Measurements from ENCODE around the gene BRK1. TPM values are rescaled to one million over a fixed set of nuclear protein-coding genes. Genes with fewer than 3 reads are reported as not detected.

BRK1 gene
- total and polyA plus RNA-seq, 9 of the 15 experiments (the other 6 are each of a cell fraction or from before 2014, with no cell fraction given): 105 to 634 (median 250) TPM

- TF ChIP-seq, protein P1, sequence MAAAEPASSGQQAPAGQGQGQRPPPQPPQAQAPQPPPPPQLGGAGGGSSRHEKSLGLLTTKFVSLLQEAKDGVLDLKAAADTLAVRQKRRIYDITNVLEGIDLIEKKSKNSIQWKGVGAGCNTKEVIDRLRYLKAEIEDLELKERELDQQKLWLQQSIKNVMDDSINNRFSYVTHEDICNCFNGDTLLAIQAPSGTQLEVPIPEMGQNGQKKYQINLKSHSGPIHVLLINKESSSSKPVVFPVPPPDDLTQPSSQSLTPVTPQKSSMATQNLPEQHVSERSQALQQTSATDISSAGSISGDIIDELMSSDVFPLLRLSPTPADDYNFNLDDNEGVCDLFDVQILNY (CRISPR knock-in tag; IDR thresholded peaks at IDR 0.05): no peak
- no peak for TF ChIP-seq NUFIP1 (IDR thresholded peaks at IDR 0.05; ENCODE audit: partially characterized antibody)
- TF ChIP-seq FOXK1 (CRISPR knock-in tag; IDR thresholded peaks at IDR 0.05; ENCODE audit: borderline replicate concordance): no peak
- no peak for TF ChIP-seq ZC3H11A (IDR thresholded peaks at IDR 0.05; ENCODE audit: low read depth, low read length)
- TF ChIP-seq PYGO2 (tag; IDR thresholded peaks at IDR 0.05): no peak
- no peak for TF ChIP-seq CAMTA2 (CRISPR knock-in tag; conservative IDR thresholded peaks at IDR 0.05)
- no peak for TF ChIP-seq ATF1 (CRISPR knock-in tag; IDR thresholded peaks at IDR 0.05)
- 0 out of 2 replicates have a peak, but pooled peaks have one; percentile 9 for TF ChIP-seq ATF1 (tag; IDR thresholded peaks at IDR 0.05)
- TF ChIP-seq MEF2A (IDR thresholded peaks at IDR 0.05; ENCODE audit: control insufficient read depth, low read depth, low read length): no peak
- no peak for TF ChIP-seq TGIF2 (CRISPR knock-in tag; IDR thresholded peaks at IDR 0.05)
- TF ChIP-seq SRSF3 (IDR thresholded peaks at IDR 0.05; ENCODE audit: insufficient read depth, low read length): no peak
- no peak for TF ChIP-seq SMC3 (conservative IDR thresholded peaks at IDR 0.05; ENCODE audit: insufficient read depth, low read depth, low read length)
- no peak for TF ChIP-seq ZNF780A (CRISPR knock-in tag; IDR thresholded peaks at IDR 0.05)
- TF ChIP-seq ZBTB17 (CRISPR knock-in tag; IDR thresholded peaks at IDR 0.05): no peak
- TF ChIP-seq, protein P2, sequence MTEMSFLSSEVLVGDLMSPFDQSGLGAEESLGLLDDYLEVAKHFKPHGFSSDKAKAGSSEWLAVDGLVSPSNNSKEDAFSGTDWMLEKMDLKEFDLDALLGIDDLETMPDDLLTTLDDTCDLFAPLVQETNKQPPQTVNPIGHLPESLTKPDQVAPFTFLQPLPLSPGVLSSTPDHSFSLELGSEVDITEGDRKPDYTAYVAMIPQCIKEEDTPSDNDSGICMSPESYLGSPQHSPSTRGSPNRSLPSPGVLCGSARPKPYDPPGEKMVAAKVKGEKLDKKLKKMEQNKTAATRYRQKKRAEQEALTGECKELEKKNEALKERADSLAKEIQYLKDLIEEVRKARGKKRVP (CRISPR knock-in tag; IDR thresholded peaks at IDR 0.05): peak; percentile 95
- TF ChIP-seq, protein P3, sequence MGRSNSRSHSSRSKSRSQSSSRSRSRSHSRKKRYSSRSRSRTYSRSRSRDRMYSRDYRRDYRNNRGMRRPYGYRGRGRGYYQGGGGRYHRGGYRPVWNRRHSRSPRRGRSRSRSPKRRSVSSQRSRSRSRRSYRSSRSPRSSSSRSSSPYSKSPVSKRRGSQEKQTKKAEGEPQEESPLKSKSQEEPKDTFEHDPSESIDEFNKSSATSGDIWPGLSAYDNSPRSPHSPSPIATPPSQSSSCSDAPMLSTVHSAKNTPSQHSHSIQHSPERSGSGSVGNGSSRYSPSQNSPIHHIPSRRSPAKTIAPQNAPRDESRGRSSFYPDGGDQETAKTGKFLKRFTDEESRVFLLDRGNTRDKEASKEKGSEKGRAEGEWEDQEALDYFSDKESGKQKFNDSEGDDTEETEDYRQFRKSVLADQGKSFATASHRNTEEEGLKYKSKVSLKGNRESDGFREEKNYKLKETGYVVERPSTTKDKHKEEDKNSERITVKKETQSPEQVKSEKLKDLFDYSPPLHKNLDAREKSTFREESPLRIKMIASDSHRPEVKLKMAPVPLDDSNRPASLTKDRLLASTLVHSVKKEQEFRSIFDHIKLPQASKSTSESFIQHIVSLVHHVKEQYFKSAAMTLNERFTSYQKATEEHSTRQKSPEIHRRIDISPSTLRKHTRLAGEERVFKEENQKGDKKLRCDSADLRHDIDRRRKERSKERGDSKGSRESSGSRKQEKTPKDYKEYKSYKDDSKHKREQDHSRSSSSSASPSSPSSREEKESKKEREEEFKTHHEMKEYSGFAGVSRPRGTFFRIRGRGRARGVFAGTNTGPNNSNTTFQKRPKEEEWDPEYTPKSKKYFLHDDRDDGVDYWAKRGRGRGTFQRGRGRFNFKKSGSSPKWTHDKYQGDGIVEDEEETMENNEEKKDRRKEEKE (IDR thresholded peaks at IDR 0.05; ENCODE audit: borderline replicate concordance in 1 of 2, control insufficient read depth in 1 of 2, low read depth in 2 of 2, low read length in 1 of 2): no peak
- TF ChIP-seq TAF7 (tag; IDR thresholded peaks at IDR 0.05): no peak
- peak; percentile 21 for TF ChIP-seq POLR2G (IDR thresholded peaks at IDR 0.05; ENCODE audit: low read depth, low read length)
- no peak for TF ChIP-seq MITF (IDR thresholded peaks at IDR 0.05)
- TF ChIP-seq ZNF239 (CRISPR knock-in tag; IDR thresholded peaks at IDR 0.05): no peak
- TF ChIP-seq SMAD1 (IDR thresholded peaks at IDR 0.05; ENCODE audit: low read depth, low read length, partially characterized antibody): no peak
- TF ChIP-seq RAD51 (IDR thresholded peaks at IDR 0.05; ENCODE audit: borderline replicate concordance, low read depth): no peak
- TF ChIP-seq ZFP36 (IDR thresholded peaks at IDR 0.05; ENCODE audit: low read depth, low read length, partially characterized antibody): peak; percentile 15
Observed at GRCh38 chr3:10142707-10143560, 27.5 kb downstream of the BRK1 start (continued).

Data from K562 (cell line).